NCI-H146 treated with DMSO at 0.1 percent for 48 hours (cell line): ENCODE measurements around the gene AP3D1.
A peak's percentile ranks its signal among the peaks of the same experiment; 100 is the strongest.
"Not testable (repeated sequence)": the region's sequence is repeated elsewhere in the genome, so short reads cannot be mapped to it uniquely, and the experiment has no call there.

Source experiments
- DNase-seq: peaks from one replicate; lab custom pipeline; 2025; ENCODE audit not compliant: unreplicated experiment; lab: John Stamatoyannopoulos, UW

The AP3D1 gene

GRCh38 chr19:2151339-2152229, at the start of gene AP3D1:
Gene AP3D1 (minus strand): TSS chr19:2151566. CDS start chr19:2151334, 232 bp downstream.
- peak; percentile 95 for DNase-seq

GRCh38 chr19:2200624-2201294, 49.4 kb upstream of the AP3D1 start:
- not testable (repeated sequence) for DNase-seq

GRCh38 chr19:2199861-2200623, 48.7 kb upstream of the AP3D1 start:
- no peak for DNase-seq

GRCh38 chr19:2199215-2199614, 47.8 kb upstream of the AP3D1 start:
- DNase-seq, result no peak

GRCh38 chr19:2198317-2198716, 47.0 kb upstream of the AP3D1 start:
- DNase-seq, result no peak

- no peak for DNase-seq
Measured at GRCh38 chr19:2197270-2197669, 45.9 kb upstream of the AP3D1 start.

- no peak for DNase-seq
Measured at GRCh38 chr19:2195914-2196313, 44.5 kb upstream of the AP3D1 start.

GRCh38 chr19:2195361-2195760, 44.0 kb upstream of the AP3D1 start:
- no peak for DNase-seq

GRCh38 chr19:2194513-2195078, 43.2 kb upstream of the AP3D1 start:
- no peak for DNase-seq

- no peak for DNase-seq
Measured at GRCh38 chr19:2193807-2194206, 42.4 kb upstream of the AP3D1 start.

GRCh38 chr19:2192862-2193261, 41.5 kb upstream of the AP3D1 start:
- no peak for DNase-seq

GRCh38 chr19:2191456-2192310, 40.3 kb upstream of the AP3D1 start:
- DNase-seq, result no peak

GRCh38 chr19:2190848-2191455, 39.6 kb upstream of the AP3D1 start:
- no peak for DNase-seq

GRCh38 chr19:2189880-2190279, 38.5 kb upstream of the AP3D1 start:
- DNase-seq, result no peak

GRCh38 chr19:2188708-2189385, 37.5 kb upstream of the AP3D1 start:
- no peak for DNase-seq

GRCh38 chr19:2187159-2187558, 35.8 kb upstream of the AP3D1 start:
- DNase-seq, result no peak

GRCh38 chr19:2186071-2186846, 34.9 kb upstream of the AP3D1 start:
- DNase-seq, result no peak

- no peak for DNase-seq
Measured at GRCh38 chr19:2185734-2186070, 34.3 kb upstream of the AP3D1 start.
